ENCODE results near the gene SGIP1.
"Not testable (repeated sequence)": the region's sequence is repeated elsewhere in the genome, so short reads cannot be mapped to it uniquely, and the experiment has no call there.

SGIP1 gene

GRCh38 chr1:66682106-66682505 is 148.2 kb downstream of the SGIP1 start:
- DNase-seq = no peak

DNA sequence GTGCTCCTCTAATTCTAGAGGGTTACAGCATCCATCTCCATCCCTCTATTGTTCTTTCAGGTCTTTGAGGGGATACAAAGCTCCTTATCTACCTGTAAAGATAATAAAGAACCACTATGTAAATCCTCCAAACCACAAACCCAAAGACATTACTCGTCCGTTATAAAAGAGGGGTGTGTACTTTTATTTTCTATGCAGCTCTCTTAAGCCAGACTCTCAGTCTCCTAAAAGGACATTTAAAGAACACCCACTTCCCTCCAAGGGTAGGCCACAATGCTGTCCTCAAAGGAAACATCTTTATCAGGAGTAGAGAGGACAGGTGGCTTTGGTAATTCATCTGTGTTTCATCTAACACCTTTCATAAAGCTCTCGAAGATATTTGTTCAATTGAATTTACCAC is 150.4 kb downstream of the SGIP1 start:
- DNase-seq = no peak

- no peak for DNase-seq
These were observed 151.3 kb downstream of the SGIP1 start for GRCh38 chr1:66685265-66685664.

DNA sequence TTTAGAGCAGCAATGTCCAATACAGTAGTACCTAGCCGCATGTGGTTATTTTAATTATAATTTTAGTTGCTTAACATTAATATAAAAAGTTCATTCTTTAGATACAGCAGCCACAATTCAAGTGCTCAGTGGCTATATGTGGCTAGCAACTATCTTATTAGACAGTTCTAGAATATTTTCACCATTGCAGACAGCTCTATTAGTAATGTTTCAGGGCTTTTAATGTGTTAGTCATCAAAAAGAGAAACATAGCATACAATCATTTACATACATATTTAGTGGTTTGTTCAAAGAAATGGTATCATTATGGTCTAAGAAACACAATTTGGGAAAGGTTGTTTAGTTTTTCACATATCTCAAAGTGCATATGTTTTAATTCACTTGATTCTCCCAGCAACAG is 151.7 kb downstream of the SGIP1 start:
- no peak for DNase-seq

DNA sequence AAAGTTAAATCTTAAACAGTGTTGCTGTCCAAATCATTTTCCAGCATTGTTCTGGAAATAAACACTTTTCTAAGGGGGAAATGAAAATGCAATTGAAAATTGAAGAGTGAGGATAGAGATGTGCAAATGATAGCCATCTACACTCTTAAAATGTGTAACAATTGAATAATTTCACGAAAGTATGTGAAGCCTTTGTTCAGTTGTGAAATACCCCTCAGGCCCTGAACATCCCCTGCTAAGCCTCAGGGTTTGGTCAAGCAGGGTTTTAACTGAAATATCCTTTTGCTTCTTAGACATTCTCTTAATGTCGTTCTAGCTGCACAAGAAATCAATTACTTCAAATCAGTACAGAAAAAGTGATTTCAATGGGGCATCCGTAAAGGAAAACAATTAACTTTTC is 152.5 kb downstream of the SGIP1 start:
- DNase-seq = no peak

- DNase-seq = no peak
These were observed 153.4 kb downstream of the SGIP1 start for GRCh38 chr1:66687358-66687757.

GRCh38 chr1:66690666-66691381 is 156.9 kb downstream of the SGIP1 start:
- DNase-seq = no peak

DNA sequence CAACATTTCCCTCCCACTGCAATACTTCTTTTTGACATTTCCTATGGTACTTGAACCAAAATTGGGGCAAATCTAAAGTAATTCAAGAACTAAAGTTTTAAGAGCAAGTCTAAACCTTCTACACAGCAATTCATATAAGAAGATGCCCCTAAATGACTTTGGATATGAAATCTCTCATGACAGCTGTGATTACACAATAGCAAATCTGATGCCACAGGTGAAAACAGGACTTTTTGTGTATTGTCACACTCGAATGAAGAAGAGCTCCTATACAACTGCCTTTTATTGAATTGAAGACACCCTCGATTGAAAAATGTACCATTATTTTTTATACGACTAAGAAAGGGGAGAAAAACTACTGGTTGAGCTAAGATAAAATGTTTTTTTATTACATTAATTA is 158.7 kb downstream of the SGIP1 start:
- DNase-seq = no peak

DNA sequence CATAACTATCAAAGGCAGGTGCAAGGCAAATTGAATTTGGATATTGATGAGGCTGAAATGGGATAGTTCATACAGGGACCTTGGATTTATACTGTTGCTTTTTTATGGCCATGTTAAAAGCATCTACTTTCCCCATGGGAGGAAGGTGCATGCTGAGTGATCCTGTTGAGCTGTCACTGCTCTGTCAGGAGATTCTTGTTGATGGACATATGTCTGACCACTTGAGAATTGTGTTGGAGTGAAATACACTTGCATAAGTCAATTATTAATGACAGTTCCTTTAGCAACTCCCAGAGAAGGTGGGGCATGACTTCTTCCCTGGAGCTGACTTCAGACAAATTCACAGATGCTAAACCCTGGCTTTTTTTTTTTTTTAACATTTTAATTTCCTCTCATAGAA is 159.9 kb downstream of the SGIP1 start:
- no peak for DNase-seq

- DNase-seq = no peak
These were observed 161.2 kb downstream of the SGIP1 start for GRCh38 chr1:66695116-66695515.

GRCh38 chr1:66696771-66697170 is 162.8 kb downstream of the SGIP1 start:
- DNase-seq = no peak

- DNase-seq = no peak
These were observed 165.3 kb downstream of the SGIP1 start for GRCh38 chr1:66699213-66699612.

GRCh38 chr1:66704177-66704875 is 170.4 kb downstream of the SGIP1 start:
- DNase-seq = no peak

GRCh38 chr1:66705110-66705509 is 171.2 kb downstream of the SGIP1 start:
- peak; percentile 52 for DNase-seq

DNA sequence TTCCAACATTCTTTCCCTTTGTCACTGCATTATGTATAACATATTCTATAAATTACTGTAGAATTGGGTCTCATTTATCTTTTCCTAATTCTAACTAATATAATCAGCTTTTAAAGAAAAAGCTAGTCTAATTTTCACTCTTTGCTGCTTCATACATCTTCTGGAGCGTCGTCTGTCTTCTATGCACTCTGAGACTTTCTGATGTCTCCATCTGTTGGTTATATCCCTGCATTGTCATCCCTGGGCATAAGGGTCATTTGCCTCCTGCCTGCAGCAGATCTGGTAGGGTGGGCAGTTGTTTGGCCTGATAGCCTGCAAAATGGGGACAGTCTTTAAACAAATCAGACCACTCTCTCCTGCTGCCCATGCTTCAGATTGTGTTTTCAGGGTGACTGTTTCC is 177.5 kb downstream of the SGIP1 start:
- no peak for DNase-seq

GRCh38 chr1:66712839-66713238 is 178.9 kb downstream of the SGIP1 start:
- DNase-seq = no peak

- no peak for DNase-seq
These were observed 190.0 kb downstream of the SGIP1 start for GRCh38 chr1:66723985-66724384.

- DNase-seq = peak; percentile 48
These were observed 192.1 kb downstream of the SGIP1 start for GRCh38 chr1:66725885-66726665.

- no peak for DNase-seq
These were observed 194.1 kb downstream of the SGIP1 start for GRCh38 chr1:66728021-66728420.

- DNase-seq = not testable (repeated sequence)
These were observed 194.8 kb downstream of the SGIP1 start for GRCh38 chr1:66728716-66729115.

GRCh38 chr1:66729119-66729518 is 195.2 kb downstream of the SGIP1 start:
- DNase-seq = no peak

DNA sequence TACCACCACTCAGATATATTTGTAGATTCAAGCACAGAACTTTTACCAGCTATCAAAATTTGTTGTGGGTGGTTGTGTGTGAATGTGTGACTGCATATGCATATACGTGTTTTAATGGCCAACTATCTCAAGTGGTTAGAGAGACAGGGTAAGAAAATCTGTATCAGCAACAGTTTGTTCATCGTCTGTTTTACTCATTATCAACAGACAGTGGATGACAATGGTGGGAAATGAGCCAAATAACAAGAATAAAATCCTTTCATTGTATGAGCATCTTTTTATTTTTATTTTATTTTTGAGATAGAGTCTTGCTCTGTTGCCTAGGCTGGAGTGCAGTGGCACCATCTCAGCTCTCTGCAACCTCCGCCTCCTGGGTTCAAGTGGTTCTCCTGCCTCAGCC is 195.6 kb downstream of the SGIP1 start:
- no peak for DNase-seq

DNA sequence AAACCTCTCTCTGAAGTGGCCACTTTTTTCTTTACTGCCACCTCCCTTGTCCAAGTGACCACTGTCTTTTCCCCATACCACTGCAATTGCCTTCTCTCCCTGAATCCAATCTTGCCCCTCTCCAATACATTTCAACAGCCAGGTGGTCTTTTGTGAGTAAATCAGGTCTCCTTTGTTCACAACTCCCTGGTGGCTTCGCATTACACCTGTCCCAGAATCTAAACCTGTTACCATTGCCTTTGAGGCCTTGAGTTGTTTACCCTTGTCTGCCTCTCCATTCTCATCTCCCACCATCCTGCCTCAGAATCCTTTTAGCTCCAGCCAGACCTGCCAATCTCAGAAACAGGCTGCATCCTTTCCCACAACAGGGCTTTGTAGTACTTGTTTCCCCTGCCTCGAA is 196.5 kb downstream of the SGIP1 start:
- DNase-seq = no peak

Measured in T1000 (cell line).